NCI-H69 (cell line): ENCODE measurements around the gene LPIN2.
"Not testable (repeated sequence)": the region's sequence is repeated elsewhere in the genome, so short reads cannot be mapped to it uniquely, and the experiment has no call there.

Source experiments
- DNase-seq: peaks from one replicate; lab custom pipeline; 2025; lab: John Stamatoyannopoulos, UW

The LPIN2 gene

DNA sequence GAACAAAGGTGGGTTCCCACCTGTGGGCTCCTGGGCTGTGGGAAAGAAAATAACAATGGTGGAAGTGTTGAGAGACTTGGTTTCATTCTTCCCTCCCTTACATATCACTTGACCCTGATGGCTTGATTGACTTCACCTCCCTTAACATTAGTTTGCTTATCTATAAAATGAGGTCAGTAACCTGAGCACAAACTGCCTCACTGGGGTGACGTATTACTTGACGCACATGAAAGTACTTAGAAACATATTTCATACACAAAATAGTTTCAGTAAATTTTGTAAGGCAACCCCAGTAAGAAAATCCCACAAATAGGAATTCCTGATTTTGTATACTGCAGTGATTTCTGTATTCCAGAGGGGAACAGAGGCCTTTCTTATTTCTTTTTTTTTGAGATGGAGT, 29.4 kb upstream of the LPIN2 start:
- no peak for DNase-seq

DNA sequence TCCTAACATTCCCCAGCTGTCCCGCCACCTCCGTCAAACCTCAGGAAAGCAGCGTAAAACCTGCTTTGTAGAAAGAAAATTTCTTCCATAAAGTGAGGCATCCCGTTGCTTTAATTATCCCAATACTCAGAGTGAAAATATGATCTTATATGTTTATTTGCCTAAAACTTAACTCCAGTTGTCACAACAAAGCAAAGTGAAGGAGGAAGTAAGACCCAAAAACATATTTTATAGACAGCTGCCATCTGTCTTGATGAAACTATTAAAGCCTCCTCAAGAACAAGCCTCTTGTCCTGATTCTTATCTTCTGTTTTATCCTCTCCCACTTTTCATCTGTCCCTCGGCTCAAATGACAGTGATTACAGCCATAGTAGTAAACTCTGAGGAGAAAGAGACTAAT, 28.9 kb upstream of the LPIN2 start:
- no peak for DNase-seq

DNA sequence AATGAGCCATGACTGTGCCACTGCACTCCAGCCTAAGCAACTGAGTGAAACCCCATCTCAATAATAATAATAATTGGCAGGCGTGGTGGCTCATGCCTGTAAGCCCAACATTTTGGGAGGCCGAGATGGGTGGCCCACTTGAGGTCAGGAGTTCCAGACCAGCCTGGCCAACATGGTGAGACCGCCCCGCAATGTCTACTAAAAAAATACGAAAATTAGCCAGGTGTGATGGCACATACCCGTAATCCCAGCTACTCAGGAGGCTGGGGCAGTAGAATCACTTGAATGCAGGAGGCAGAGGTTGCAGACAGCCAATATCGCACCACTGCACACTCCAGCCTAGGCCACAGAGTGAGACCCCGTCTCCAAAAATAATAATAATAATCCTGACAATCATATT, 27.9 kb upstream of the LPIN2 start:
- no peak for DNase-seq

DNA sequence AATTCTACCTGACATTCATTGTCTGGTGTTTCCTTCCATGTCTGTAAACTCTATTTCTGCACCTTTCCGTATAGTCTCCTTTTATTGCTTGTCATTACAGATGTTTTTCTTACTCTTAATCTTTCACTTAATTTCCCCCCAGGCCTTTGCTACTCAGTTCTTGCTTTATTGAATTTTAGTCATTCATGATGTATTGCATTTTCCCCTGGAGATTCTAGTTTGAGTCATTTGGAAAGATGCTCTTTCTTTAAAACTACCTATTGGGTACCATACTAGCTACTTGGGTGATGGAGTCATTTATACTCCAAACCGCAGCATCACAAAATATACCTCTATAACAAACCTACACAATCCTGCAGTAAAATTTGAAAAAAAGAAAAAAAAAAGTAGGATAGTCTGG, 27.2 kb upstream of the LPIN2 start:
- no peak for DNase-seq

DNA sequence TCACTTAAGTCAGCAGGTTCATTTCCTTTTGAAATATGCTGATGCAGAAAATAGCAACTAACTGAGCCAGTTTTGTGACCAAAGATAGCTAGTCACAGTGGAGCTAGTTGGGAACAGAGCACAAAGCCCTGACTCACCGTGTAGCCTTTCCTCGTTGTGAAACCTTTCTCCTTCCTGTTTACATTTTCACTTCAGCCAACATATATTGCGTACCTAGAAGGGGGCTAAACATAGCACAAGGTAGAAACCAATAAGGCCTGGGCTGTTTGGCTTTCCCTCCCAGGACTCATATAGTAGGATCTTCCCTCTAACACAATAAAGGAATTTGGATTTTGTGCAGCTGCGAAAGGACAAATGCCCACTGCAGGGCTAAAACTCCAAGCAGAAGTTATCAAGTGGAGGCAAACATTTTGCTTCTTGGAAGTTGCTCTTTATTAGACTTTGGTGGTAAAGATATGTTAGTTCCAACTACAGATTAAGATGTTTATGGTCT, 24.5 kb upstream of the LPIN2 start:
- peak; percentile 29 for DNase-seq

DNA sequence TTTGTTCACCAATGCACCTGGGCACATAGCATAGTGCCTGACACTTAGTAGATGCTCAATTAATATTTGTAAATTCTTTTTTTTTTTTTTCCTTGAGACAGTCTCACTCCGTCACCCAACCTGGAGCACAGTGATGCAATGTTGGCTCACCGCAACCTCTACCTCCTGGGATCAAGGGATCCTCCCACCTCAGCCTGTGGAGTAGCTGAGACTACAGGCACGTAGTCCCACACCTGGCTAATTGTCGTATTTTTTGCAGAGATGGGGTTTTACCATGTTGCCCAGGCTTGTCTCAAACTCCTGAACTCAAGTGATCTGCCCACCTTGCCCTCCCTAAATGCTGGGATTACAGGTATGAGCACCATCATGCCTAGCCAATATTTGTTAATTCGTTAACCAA, 23.2 kb upstream of the LPIN2 start:
- DNase-seq = no peak

DNA sequence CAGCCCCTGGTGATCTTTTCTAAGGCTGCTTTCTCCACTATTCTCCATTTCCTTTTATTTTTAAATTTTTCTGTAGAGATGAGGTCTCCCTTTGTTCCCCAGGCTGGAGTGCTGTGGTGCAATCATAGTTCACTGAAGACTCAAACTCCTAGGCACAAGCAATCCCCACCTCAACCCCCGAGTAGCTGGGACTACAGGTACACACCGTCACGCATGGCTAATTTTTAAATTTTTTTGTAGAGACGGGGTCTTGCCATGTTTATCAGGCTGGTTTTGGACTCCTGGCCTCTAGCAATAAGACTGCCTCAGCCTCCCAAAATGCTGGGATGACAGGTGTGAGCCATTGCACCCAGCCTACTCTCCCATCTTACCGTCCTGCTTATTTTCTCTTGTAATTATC, 22.7 kb upstream of the LPIN2 start:
- no peak for DNase-seq

DNA sequence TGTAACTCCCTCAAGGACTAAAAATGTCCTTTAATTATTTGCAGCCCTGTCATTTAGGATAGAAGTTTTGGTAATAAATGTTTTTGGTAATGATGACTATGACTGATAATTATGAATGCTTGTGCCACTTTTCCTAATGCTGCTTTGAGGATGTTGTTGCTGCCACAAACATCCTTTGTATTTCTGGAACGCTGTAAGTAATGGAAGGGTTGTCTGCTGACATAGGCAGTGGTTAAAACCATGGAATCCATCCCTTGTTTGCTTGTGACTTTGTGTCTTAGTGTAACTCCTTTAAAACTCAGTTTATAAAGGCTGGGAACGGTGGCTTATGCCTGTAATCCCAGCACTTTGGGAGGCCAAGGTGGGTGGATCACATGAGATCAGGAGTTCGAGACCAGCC, 19.8 kb upstream of the LPIN2 start:
- no peak for DNase-seq

DNA sequence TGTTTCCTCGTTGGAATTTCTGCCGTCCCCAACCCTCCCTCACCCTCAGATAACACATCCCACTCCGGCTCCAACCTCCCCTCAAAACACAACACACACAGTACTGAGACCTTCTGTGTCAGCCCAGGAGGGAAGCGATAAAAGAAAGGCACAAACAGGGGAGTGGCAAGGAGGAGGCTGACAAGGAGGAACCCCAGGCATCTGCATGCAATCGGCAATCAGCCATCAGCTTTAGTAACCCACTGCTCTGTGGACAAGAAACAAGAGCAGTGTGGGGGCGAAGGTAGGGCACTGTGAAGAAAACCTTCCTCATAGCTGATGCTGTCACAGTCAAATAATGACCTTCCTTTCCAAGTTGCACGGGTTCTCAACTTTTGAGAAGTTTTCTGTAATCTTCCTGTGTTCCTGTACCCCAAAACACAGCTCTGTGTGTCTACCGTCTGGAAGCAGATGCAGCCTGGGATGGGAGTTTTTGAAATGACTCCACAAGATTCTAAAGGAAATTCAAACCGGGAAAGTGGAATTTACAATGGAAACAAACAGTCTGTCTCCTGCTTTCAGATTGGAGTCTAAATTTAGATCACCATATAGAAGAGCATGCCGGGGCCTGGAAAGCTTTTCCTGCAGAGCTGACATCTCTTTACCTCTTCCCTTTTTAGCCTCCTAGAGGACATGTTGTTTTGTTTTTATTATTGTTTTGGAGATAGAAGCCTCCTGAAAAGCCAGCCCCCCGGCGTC, 16.4 kb upstream of the LPIN2 start:
- no peak for DNase-seq

DNA sequence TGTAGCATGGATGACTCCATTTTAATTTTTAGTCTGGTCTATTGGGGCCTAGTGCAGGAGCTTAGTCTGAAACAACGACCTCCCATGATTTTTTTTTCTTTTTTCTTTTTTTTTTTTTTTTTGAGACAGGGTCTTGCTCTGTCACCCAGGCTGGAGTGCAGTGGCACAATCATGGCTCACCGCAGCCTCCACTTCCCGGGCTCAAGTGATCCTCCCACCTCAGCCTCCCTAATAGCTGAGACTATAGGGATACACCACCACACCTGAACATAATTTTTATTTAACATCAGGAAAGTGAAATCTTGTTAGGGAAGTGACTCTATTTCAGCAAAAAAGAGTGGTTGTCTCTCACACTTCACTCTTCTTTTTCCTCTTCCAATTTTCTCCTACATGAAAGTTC, 15.2 kb upstream of the LPIN2 start:
- not testable (repeated sequence) for DNase-seq

DNA sequence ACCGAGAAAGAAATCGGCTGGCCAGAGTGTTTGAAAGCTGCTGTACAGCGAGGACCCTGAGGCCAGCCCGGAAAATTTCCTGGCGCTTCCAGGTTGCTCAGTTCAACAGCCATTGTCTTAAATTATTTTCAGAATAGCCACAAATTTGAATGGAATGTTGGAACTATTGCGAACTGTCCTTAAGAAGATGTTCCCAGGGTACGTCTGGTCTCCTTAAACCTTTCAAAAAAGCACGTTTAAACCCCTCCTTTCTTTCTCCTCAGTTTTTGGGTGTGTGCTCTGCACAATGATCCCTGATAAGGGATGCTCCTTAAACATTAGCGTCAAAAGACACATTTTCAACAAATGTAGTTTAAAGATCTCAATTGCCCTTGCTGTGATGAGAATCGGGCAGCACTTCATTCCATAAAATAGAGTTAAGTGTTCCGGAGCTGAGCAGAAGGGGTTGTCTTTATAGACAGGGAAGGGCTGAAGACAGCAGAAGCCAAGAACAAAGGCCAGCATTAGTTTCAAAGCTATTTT, 14.5 kb upstream of the LPIN2 start:
- no peak for DNase-seq

DNA sequence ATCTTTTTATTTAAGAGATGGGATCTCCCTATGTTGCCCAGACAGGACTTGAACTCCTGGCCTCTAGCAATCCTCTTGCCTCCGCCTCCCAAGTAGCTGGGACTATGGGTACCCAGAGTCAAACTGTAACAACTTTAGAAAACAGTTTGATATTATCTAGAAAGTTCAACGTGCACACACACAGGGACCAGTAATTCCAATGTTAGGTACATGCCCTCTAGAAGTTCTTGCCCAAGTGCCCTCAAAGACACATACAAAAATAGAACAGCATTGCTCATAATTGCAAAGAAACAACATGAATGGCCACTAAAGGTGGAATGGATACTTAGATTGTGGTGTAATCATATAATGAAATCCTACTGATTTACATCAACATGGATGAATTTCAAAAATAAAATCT, 12.6 kb upstream of the LPIN2 start:
- DNase-seq = no peak

DNA sequence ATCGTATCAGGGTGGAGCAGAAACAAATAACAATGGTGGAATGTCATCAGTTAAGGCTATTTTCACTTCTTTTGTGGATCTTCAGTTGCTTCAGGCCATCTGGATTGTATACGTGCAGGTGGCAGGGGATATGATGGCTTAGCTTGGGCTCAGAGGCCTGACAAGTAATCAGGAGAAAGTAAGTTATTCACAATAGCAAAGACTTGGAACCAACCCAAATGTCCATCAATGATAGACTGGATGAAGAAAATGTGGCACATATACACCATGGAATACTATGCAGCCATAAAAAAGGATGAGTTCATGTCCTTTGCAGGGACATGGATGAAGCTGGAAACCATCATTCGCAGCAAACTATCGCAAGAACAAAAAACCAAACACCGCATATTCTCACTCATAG, 10.7 kb upstream of the LPIN2 start:
- DNase-seq = not testable (repeated sequence)

DNA sequence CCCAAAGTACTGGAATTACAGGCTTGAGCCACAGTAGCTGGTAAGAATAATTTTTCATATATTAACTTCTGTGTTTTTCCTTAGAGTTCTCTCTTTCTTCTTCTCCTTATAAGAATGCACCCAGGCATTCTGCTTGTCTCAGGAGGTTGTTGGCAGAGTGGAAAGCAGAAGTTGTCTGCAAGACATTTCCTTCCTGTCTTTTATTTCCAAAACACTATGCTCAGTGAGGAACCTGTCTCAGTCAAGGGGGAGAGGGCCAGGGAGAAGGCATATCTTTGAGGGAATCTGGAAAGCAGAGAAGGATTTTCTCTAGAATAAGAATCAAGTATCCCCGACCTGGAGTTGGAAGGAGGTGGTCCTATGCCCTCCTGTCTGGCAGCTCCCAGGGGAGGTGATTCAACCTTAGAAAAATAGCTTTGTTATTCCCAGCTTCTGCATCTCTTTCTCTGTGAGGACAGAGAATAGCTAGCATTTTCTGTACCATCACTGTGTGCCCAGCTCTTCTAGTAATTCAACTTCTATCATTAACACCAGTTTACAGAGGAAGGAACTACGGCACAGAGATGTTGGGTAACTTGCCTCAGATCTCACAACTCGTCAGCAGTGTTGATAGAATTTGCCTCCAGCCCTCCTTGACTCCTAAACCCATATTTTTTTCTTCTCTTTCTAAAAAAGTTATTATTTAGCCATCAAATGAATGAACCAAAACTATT, 3.8 kb upstream of the LPIN2 start:
- no peak for DNase-seq

DNA sequence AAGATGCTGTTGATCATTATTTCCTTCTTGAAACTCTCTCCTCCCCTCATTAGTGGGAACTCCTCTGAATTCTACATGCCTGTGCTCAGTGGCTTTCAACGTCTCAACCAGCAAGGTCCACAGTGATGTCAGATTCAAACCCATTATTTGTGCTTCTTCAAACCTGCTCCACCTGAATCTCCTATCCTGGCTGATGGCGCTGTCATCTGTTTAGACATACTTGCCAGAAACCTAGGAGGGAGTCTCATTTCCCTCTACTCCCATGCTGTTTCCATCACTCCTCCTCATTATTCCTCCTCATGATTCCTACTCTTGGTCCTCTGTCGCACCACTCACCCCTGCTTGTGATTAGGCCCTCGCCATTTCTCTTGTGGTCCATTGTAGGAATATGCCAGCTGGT, 2.9 kb upstream of the LPIN2 start:
- no peak for DNase-seq

DNA sequence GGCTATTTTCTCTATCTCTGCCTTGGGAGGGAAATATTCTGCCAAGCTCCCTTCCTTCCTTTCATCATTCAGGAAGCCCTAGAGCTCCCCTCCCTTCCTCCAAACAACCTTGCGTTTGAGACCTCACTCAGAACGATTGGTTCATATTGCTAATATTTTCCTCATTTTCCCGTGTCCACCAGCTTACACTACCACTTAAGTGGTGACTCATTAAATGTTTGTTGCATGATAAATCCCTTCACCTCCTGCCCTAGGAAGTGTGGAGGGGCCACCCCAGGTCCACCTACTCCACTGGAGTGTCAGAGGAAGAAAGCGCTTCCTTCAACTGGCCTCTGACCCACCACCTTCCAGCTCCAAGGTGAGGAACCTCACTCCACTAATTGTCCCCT, 2.3 kb upstream of the LPIN2 start:
- DNase-seq = peak; percentile 18

DNA sequence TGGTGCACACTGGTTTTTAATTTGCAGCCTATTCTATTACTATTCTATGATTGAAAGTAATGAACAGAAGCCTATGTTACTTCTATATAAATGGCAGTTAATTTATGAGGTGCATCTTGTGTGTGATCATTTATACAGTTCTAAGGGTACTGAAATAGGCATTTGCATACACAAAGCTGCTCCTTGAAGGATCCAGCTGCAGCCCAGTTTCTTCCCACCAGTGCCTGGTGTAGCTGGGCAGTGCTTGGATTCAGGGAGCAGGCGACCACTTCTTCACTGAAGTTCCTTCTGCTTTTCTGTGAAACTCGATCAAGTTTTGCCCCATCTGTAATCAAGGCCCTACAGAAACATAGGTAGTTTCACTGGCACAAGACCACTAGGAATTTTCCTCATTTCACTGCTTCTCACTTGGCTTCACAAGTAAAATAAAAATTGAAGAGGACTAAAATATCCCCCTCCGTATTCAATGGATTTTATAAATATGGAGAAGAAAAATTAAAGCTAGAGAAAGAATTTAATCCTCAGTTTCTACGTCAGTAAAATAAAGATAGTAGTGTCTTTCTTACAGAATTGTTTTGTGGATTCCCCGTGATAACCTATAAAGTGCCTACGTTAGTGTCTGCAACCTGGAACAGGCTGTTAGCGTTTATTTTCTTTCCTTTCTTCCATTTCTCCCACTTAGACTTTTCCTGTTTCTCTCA, 1.7 kb upstream of the LPIN2 start:
- DNase-seq = peak; percentile 42

DNA sequence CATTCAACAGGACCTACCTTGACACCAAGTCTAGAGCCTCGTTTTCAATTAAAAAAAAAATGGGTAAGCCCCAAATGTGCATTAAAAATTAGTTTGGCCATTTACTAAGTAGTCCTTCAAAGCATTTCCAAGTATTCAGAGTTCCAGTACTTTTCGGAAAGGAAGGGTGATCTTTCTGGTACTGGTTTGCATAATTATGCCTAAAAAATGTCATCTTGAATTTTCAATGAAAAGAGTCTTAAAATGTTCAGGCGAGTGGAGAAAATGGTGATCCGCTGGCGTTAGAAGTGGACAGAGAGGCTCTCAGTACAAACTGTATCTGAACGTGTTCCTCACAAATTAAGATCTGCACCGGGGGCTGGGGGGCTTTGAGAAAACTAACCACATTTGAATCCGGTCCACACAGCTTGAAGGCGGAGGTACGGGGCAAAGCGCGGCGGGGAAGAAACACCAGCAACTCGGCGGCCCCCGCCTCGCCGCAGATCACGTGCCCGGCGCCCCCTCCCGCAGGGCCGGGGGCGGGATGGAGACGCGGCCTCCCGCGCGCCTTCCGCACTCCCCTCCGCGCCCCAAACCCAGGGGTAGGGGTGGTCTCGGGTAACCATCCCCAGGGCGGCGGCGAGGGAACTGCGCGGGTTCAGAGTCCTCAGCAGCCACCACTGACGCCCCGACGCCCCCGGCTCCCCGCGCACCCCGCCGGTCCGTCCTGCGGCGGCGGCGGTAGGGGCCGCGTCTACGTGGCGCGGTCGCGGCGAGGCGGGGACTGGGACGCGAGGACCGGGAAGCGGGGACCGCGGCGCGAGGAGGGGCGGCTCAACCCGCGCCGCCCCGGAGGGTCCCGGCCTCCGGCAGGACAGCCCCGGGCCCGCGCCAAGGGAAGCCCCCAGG, 564 bp downstream of the LPIN2 start:
- DNase-seq = peak; percentile 89

DNA sequence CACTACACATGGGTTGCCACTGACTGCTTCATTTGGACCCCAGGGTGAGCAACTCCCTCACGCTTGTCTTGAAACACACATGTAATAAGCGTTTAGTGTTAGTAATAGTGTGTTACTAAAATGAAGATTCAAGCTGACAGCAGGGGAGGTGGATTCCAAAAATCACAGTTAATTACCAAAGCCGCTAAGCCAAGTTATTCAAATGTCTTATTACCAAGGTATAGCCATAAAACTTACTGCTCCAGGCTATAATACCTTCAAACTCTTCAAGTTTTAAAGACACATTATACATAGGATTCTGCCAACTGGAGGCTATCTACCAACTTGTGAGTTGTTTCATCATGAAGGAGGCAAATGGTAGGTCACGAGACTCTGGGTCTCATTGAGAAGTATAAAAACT, 2.9 kb downstream of the LPIN2 start:
- DNase-seq = no peak

DNA sequence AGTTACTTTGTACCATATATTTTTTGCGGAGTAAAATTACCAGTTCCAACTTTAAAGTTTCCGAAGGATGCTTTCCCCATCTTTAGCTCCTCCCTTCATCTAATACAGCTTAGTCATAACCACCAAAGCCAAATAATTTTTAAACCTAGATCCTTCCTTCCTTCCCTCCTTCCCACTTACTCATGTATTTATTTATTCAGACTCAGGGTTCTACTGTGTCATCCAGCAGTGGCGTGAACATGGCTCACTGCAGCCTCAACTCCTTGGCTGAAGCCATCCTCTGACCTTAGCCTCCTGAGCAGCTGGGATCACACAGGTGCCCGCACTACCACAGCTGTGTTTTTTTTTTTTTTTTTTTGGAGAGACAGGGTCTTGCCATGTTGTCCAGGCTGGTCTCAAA, 4.4 kb downstream of the LPIN2 start:
- DNase-seq = no peak

DNA sequence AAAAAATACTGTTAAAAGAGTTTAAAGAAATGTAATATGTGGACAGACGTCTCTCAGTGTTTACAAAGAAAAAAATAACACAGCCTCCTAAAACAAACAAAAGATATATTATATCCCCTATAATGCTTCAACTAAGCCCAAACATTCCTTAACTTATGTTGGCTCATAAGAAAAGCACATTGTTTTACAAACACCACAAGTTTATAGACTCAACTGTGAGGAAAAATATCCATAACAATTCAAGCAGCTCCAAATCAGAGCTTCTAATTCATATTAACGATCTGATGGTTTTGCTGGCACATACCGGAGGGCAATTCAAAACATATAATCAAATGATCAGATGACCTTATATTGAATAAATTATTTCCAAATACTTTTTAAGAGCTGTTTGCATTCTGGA, 5.5 kb downstream of the LPIN2 start:
- DNase-seq = no peak

DNA sequence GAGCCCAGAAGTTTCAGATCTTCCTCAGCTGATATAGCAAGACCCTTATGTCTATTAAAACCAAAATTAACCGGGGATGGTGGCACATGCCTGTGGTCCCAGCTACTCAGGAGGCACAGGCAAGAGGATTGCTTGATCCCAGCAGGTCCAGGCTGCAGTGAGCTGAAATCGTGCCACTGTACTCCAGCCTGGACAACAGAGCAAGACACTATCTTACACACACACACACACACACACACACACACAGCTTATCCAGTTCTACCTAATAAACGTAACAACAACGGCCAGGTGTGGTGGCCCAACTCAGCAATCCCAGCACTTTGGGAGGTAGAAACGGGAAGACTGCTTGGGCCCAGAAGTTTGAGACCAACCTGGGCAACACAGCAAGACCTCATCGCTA, 7.5 kb downstream of the LPIN2 start:
- no peak for DNase-seq
